HG02938 (cell line): ENCODE results near the gene HEATR1.
"Not testable (repeated sequence)": the region's sequence is repeated elsewhere in the genome, so short reads cannot be mapped to it uniquely, and the experiment has no call there.

ENCODE experiments used
- ATAC-seq: cut with Tn5 transposase; IDR thresholded peaks from one replicate; pipeline ENCODE4 v1.9.1; 2021; ENCODE audit warnings: mild to moderate bottlenecking, moderate library complexity; ENCODE audit not compliant: unreplicated experiment

Gene HEATR1

GRCh38 chr1:236511735-236512418 is 92.4 kb downstream of the HEATR1 start:
- ATAC-seq, result no peak

GRCh38 chr1:236509647-236510401 is 94.5 kb downstream of the HEATR1 start:
- ATAC-seq, result no peak

- ATAC-seq, result no peak
These were observed 95.1 kb downstream of the HEATR1 start for GRCh38 chr1:236509203-236509602.

- no peak for ATAC-seq
These were observed 95.7 kb downstream of the HEATR1 start for GRCh38 chr1:236508593-236509027.

- no peak for ATAC-seq
These were observed 97.2 kb downstream of the HEATR1 start for GRCh38 chr1:236507022-236507700.

- ATAC-seq, result not testable (repeated sequence)
These were observed 100.0 kb downstream of the HEATR1 start for GRCh38 chr1:236504338-236504737.

GRCh38 chr1:236502972-236503639 is 101.2 kb downstream of the HEATR1 start:
- ATAC-seq, result no peak

GRCh38 chr1:236502579-236502971 is 101.7 kb downstream of the HEATR1 start:
- no peak for ATAC-seq

GRCh38 chr1:236501093-236501492 is 103.2 kb downstream of the HEATR1 start:
- ATAC-seq, result no peak
